Measurements from ENCODE around the gene TSEN2. TPM values are rescaled to one million over a fixed set of nuclear protein-coding genes. Genes with fewer than 3 reads are reported as not detected.

The TSEN2 gene
- 13.7 and 20.3 TPM in 2 replicates for total RNA-seq

GRCh38 chr3:12484198-12484982 is at the start of gene TSEN2:
Gene TSEN2 (plus strand): TSS chr3:12484480. CDS start chr3:12489801, 5,321 bp downstream.

GRCh38 chr3:12545473-12545791 is 61.2 kb downstream of the TSEN2 start, which contains the start of gene MKRN2OS:
Gene MKRN2OS (minus strand): TSS chr3:12545499. CDS start chr3:12545464, 35 bp downstream.

GRCh38 chr3:12556690-12557472 is 72.6 kb downstream of the TSEN2 start, which contains the start of gene MKRN2:
Gene MKRN2 (plus strand): TSS chr3:12557087. CDS start chr3:12557151, 64 bp downstream.

Other genes starting within 250 kb of the TSEN2 start
- gene PPARG, start 195.4 kb upstream of the TSEN2 start, total RNA-seq, result 4.7 and 12.6 TPM in 2 replicates
- gene MKRN2OS, start 61.0 kb downstream of the TSEN2 start, total RNA-seq, result not detected in 2 replicates
- gene MKRN2, start 72.6 kb downstream of the TSEN2 start, total RNA-seq, result 31.2 and 32.8 TPM in 2 replicates
- 73.7 and 88.2 TPM in 2 replicates for gene RAF1, start 179.6 kb downstream of the TSEN2 start, total RNA-seq